HG02943 (cell line): ENCODE results near the gene RAB9B.

Experiments used
- ATAC-seq: cut with Tn5 transposase; IDR thresholded peaks from one replicate; pipeline ENCODE4 v1.9.1; 2021; ENCODE audit warnings: mild to moderate bottlenecking, low read depth, moderate library complexity; ENCODE audit not compliant: unreplicated experiment

The RAB9B gene

GRCh38 chrX:103774070-103774642 lies 57.9 kb downstream of the RAB9B start:
- no peak for ATAC-seq

GRCh38 chrX:103773445-103773844 lies 58.6 kb downstream of the RAB9B start:
- ATAC-seq, result no peak
